8988T (cell line): ENCODE measurements around the gene PRKCB.
"Not testable (repeated sequence)": the region's sequence is repeated elsewhere in the genome, so short reads cannot be mapped to it uniquely, and the experiment has no call there.

Experiments
- DNase-seq: peaks from one replicate; pipeline ENCODE4 v3.0.0; 2011

Gene PRKCB

GRCh38 chr16:24140730-24141129 lies 304.9 kb downstream of the PRKCB start:
- DNase-seq = no peak

- DNase-seq = no peak
These were observed 305.7 kb downstream of the PRKCB start for GRCh38 chr16:24141466-24141865.

GRCh38 chr16:24141917-24142316 lies 306.1 kb downstream of the PRKCB start:
- DNase-seq = no peak

GRCh38 chr16:24145927-24146326 lies 310.1 kb downstream of the PRKCB start:
- DNase-seq = no peak

GRCh38 chr16:24146518-24146917 lies 310.7 kb downstream of the PRKCB start:
- DNase-seq = no peak

GRCh38 chr16:24149102-24149501 lies 313.3 kb downstream of the PRKCB start:
- DNase-seq = no peak

GRCh38 chr16:24150282-24150681 lies 314.5 kb downstream of the PRKCB start:
- no peak for DNase-seq

GRCh38 chr16:24151482-24151939 lies 315.7 kb downstream of the PRKCB start:
- no peak for DNase-seq

GRCh38 chr16:24152048-24152447 lies 316.3 kb downstream of the PRKCB start:
- not testable (repeated sequence) for DNase-seq

- DNase-seq = no peak
These were observed 317.0 kb downstream of the PRKCB start for GRCh38 chr16:24152826-24153225.

GRCh38 chr16:24156777-24157176 lies 321.0 kb downstream of the PRKCB start:
- no peak for DNase-seq

GRCh38 chr16:24163935-24164334 lies 328.2 kb downstream of the PRKCB start:
- no peak for DNase-seq

GRCh38 chr16:24164416-24164815 lies 328.6 kb downstream of the PRKCB start:
- DNase-seq = no peak

- DNase-seq = no peak
These were observed 329.5 kb downstream of the PRKCB start for GRCh38 chr16:24165273-24165672.

GRCh38 chr16:24166661-24167528 lies 331.1 kb downstream of the PRKCB start:
- DNase-seq = no peak

- no peak for DNase-seq
These were observed 333.1 kb downstream of the PRKCB start for GRCh38 chr16:24168856-24169255.

- DNase-seq = no peak
These were observed 334.6 kb downstream of the PRKCB start for GRCh38 chr16:24170407-24170806.

- DNase-seq = no peak
These were observed 338.7 kb downstream of the PRKCB start for GRCh38 chr16:24174504-24174903.

- no peak for DNase-seq
These were observed 339.2 kb downstream of the PRKCB start for GRCh38 chr16:24174957-24175356.

- DNase-seq = no peak
These were observed 342.7 kb downstream of the PRKCB start for GRCh38 chr16:24178496-24178895.

- no peak for DNase-seq
These were observed 344.7 kb downstream of the PRKCB start for GRCh38 chr16:24180451-24180850.

GRCh38 chr16:24188021-24188542 lies 352.3 kb downstream of the PRKCB start:
- DNase-seq = no peak

- no peak for DNase-seq
These were observed 353.1 kb downstream of the PRKCB start for GRCh38 chr16:24188751-24189318.

GRCh38 chr16:24189941-24190340 lies 354.2 kb downstream of the PRKCB start:
- DNase-seq = no peak
